ENCODE measurements around the gene ADD2.

DNA sequence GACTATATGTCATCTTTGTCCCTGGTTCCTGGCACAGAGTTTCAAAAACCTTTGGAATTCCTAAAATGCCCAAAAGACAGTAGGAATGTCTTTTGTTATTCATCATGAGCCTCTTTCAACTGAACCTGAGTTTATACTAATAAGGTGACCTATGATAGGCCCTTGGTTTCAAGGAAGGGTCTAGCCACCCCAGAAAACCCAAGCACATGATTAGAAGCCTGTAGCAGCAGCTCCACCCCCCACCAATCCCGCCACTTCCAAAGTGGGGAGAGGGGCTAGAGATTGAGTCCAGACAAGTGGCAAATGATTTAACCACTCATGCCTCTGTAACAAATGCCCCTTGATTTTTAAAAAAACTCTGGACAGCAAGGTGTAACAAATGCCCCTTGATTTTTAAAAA, 56.8 kb downstream of the ADD2 start:
- TF ChIP-seq, protein P1, sequence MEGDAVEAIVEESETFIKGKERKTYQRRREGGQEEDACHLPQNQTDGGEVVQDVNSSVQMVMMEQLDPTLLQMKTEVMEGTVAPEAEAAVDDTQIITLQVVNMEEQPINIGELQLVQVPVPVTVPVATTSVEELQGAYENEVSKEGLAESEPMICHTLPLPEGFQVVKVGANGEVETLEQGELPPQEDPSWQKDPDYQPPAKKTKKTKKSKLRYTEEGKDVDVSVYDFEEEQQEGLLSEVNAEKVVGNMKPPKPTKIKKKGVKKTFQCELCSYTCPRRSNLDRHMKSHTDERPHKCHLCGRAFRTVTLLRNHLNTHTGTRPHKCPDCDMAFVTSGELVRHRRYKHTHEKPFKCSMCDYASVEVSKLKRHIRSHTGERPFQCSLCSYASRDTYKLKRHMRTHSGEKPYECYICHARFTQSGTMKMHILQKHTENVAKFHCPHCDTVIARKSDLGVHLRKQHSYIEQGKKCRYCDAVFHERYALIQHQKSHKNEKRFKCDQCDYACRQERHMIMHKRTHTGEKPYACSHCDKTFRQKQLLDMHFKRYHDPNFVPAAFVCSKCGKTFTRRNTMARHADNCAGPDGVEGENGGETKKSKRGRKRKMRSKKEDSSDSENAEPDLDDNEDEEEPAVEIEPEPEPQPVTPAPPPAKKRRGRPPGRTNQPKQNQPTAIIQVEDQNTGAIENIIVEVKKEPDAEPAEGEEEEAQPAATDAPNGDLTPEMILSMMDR (IDR thresholded peaks at IDR 0.05; ENCODE audit: low read depth, low read length, poor library complexity, severe bottlenecking) = no peak
- TF ChIP-seq EZH2phosphoT487 (IDR thresholded peaks at IDR 0.05; ENCODE audit: borderline replicate concordance, low read length) = no peak

Data from DOHH2 (cell line).